ENCODE data around the gene SFRP5.

- TF ChIP-seq CTCF (IDR thresholded peaks at IDR 0.05; ENCODE audit: insufficient read depth, low read depth, low read length) = no peak
- no peak for TF ChIP-seq EZH2 (IDR thresholded peaks at IDR 0.05; ENCODE audit: insufficient read depth, low read length)
These were observed 33.5 kb upstream of the SFRP5 start for GRCh38 chr10:97805096-97805884.

All from astrocyte (in vitro differentiated cells and primary cell).